ENCODE results near the gene RNF126.
"Not testable (repeated sequence)": the region's sequence is repeated elsewhere in the genome, so short reads cannot be mapped to it uniquely, and the experiment has no call there.

RNF126 gene

DNA sequence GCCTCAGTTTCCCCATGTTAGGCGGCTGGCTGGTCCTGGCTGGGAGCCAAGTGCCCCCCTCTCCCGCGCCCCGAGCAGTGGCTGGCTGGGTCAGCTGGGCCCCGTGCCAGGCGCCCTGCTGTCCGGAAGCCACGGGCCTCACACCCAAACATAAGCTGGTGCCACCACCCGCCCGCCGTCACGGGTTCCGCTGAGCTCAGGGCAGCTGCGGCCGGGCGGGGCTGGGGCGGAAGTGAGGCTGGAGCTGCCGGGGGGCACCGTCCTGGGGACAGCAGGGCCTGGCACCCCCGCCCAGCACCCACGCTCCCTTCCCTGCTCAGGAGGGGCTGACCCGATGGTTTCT is 54.0 kb downstream of the RNF126 start:
- DNase-seq = no peak

DNA sequence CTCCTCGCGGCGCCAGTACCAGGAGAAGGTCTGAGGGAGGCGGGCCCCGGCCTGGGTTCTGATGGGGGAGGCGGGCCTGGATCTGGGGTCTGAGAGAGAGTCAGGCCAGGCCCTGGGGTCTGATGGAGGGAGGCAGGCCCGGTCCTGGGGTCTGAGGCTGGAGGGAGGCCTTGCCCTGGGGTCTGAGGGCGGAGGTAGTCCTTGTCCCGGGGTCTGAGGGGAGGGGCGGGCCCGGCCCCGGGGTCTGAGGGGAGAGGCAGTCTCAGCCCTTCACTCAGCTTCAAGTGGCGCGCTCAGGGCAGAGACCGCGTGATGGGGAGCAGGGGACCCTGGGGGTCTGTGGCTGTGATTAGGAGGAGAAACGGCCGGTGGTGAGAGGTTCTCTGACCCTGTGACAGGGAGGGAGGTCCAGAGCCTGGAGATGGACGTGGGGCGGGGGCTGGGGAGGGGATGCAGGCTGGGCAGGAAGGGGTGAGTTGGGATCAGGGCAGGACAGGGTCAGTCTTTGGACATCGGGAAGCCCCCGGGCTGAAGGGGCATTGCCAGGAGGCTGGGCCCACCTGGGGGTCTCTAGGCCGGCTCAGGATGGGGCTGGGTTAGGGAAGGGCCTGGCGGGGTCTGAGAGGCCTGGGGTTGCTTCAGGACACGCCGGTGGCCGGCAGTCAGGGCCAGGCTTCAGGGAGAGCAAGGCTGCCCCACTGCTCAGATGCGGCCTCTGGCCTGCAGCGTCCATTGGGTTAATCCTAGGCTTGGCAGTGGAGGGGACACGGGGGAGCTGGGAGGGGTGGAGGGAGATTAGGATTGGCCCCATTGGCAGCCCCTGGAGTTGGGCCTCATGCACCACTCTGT is 54.6 kb downstream of the RNF126 start:
- DNase-seq = no peak

DNA sequence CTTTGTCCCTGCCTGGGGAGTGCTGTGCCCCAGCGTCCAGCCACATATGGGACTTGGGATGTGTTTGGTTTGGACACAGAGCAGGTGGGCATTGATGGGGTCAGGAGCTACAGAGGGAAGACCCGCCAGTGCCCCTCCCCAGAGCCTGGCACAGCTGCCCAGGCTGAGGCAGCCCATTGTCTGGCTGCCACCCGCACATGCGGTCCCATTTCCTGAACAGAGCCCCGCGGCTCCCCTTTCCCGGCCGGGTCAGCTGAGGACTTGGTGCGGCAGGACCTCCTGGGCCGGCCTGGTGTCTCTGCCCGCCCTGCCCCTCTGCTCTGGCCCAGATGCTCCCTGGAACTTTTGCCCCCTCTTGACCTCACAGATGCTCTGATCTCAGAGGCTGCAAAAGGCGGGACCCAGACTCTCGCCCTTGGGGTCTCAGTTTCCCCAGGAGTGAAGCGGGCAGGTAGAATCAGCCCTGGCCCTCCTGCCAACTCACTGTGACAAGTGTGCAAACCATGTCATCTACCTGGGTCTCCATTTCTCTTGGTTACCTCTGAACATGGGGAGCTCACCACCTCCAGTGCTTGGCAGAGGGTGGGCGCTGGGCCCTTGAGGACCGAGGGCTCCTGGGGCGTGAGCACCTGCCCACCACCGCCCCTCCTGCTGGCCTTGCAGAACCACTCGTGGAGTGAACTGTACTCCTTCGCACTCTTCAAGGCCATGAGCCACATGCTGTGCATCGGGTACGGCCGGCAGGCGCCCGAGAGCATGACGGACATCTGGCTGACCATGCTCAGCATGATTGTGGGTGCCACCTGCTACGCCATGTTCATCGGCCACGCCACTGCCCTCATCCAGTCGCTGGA is 55.5 kb downstream of the RNF126 start:
- no peak for DNase-seq

DNA sequence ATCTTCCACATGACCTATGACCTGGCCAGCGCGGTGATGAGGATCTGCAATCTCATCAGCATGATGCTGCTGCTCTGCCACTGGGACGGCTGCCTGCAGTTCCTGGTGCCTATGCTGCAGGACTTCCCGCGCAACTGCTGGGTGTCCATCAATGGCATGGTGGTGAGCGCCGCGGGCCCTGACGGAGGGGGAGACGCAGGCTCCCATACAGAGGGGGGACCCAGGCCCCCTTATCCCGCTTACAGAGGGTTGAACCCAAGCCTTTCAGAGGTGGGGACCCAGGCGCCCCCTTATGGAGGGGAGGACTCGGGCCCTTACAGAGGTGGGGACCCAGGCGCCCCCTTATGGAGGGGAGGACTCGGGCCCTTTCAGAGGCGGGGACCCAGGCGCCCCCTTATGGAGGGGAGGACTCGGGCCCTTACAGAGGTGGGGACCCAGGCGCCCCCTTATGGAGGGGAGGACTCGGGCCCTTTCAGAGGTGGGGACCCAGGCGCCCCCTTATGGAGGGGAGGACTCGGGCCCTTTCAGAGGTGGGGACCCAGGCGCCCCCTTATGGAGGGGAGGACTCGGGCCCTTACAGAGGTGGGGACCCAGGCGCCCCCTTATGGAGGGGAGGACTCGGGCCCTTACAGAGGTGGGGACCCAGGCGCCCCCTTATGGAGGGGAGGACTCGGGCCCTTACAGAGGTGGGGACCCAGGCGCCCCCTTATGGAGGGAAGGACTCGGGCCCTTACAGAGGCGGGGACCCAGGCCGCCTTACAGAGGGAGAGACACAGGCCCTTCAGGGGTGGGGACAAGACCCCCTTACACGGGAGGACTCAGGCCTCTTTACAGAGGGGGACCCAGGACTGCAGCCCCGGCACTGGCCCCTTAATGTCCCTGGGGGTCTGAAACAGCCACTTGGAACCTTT is 57.7 kb downstream of the RNF126 start:
- not testable (repeated sequence) for DNase-seq

DNA sequence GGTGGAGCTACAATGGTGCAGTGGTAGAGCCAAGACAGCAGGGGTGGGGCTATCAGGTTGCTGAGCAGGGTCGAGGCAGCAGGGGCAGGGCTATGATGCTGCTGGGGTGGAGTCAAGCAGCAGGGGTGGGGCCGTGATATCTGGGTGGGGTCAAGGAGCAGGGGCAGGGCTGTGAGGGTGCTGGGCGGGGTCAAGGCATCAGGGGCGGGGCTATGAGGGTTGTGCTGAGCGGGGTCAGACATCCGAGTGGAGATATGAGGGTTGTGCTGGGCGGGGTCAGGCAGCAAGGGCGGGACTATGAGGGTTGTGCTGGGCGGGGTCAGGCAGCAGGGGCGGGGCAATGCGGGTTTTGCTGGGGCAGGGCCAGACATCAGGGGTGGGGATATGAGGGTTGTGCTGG is 58.7 kb downstream of the RNF126 start:
- DNase-seq = peak in 1 of 4 experiments; percentile 16

DNA sequence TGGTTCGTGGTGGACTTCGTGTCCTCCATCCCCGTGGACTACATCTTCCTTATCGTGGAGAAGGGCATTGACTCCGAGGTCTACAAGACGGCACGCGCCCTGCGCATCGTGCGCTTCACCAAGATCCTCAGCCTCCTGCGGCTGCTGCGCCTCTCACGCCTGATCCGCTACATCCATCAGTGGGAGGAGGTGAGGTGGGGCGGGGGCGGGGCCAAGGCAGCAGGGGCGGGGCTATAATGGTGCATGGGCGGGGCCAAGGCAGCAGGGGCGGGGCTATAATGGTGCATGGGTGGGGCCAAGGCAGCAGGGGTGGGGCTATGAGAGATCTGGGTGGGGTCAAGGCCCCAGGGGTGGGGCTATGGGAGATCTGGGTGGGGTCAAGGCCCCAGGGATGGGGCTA is 59.2 kb downstream of the RNF126 start:
- DNase-seq = not testable (repeated sequence)

DNA sequence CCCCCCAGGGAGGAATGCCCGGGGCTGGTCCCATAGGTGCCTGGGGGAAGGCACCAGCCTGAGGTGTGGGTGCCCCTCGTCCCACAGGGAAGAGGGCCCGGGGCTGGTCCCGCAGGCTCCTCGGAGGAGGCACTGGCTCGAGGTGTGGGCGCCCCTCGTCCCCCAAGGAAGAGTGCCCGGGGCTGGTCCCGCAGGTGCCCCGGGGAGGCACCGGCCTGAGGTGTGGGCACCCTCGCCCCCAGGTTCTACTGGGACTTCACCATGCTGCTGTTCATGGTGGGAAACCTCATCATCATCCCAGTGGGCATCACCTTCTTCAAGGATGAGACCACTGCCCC is 59.7 kb downstream of the RNF126 start:
- not testable (repeated sequence) for DNase-seq

DNA sequence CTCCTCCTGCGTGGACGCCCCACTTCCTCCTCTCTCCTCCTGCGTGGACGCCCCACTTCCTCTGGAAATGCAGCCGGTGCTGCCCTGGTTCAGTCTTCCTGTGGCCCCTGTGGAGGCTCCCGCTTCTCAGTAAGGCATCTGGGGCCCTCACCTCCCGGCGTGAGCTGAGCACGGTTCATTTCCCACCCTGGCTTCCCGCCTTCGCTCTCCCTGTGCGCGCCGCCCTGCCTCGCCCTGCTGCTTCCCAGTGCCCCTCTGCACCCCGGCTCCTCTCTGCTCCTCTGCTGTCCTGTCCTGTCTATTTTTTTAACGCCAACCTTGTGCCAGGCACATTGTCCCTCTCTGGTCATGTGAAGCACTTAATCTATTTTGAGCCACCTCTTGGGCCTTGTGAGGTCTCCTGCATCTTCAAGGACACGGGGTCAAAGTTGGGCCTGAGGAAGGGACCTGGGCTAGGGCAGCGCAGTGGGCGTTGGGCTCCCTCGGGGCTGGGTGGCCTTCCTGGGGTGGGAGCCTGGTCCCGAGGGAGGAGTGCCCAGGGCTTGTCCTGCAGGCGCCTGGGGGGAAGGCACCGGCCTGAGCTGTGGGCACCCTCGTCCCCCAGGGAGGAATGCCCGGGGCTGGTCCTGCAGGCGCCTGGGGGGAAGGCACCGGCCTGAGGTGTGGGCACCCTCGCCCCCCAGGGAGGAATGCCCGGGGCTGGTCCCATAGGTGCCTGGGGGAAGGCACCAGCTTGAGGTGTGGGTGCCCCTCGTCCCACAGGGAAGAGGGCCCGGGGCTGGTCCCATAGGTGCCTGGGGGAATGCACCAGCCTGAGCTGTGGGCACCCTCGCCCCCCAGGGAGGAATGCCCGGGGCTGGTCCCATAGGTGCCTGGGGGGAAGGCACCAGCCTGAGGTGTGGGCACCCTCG is 60.4 kb downstream of the RNF126 start:
- DNase-seq = no peak

DNA sequence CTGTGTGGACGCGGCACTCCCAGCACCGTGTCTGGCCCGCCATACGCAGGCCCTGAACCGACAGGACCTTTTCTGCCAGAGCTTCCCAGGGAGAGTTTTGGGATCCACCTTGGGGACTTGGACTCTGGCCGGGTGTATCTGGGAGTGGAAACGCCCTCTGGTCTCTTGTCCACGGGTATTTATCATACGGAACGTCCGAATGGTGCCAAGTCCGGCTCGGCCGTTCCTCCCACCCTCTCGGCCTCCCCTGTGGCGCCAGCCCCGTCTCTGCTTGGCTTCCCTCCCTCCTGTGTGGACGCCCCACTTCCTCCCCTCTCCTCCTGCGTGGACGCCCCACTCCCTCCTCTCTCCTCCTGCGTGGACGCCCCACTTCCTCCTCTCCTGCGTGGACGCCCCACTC is 61.2 kb downstream of the RNF126 start:
- DNase-seq = no peak

DNA sequence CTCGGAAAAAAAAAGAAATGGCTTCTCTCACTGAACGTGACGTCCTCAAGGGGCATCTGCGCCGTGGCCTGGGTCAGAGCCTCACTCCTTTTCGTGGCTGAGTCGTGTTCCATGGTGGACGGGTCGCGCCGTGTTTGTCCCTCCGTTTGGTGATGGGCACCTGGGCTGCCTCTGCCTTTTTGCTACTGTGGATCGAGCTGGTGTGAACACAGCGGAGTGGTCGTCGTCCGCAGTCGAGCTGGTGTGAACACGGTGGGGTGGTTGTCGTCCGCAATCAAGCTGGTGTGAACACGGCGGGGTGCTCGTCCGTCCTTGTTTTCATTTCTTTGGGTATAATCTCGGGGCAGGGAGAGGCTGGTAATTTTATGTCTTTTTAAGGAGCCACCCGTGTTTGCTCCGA is 61.7 kb downstream of the RNF126 start:
- DNase-seq = no peak

Measured in activated CD4-positive, CD25-positive, alpha-beta regulatory T cell (primary cell).